GM12864 (cell line): ENCODE results near the gene CRYBG1.
"Not testable (repeated sequence)": the region's sequence is repeated elsewhere in the genome, so short reads cannot be mapped to it uniquely, and the experiment has no call there.

Experiments
- DNase-seq: peaks from one replicate; pipeline ENCODE4 v3.0.0-alpha.2; 2011; ENCODE audit warnings: low read depth
- H3K4me3 ChIP-seq: 2 replicates; pipeline ENCODE4 v1.5.1; 2011; ENCODE audit warnings: mild to moderate bottlenecking, low read depth, low read length, control low read depth
- CTCF ChIP-seq: IDR thresholded peaks from 2 replicates; pipeline ENCODE4 v1.5.1; 2011; ENCODE audit warnings: low read depth, mild to moderate bottlenecking, moderate library complexity, low read length, control low read depth, inconsistent platforms; ENCODE audit errors: missing control alignments

The CRYBG1 gene

GRCh38 chr6:106579281-106579680 lies 218.8 kb downstream of the CRYBG1 start:
- no peak for TF ChIP-seq CTCF
- no peak for DNase-seq
- no peak overlapping the region for H3K4me3 ChIP-seq

GRCh38 chr6:106581468-106581867 lies 221.0 kb downstream of the CRYBG1 start:
- H3K4me3 ChIP-seq: no peak overlapping the region
- no peak for DNase-seq
- TF ChIP-seq CTCF: no peak

GRCh38 chr6:106586815-106587415 lies 226.4 kb downstream of the CRYBG1 start:
- H3K4me3 ChIP-seq: no peak overlapping the region
- TF ChIP-seq CTCF: no peak
- no peak for DNase-seq

- not testable (repeated sequence) for H3K4me3 ChIP-seq, DNase-seq
These were observed 228.4 kb downstream of the CRYBG1 start for GRCh38 chr6:106588937-106589336.

- no peak for TF ChIP-seq CTCF
- no peak for DNase-seq
- H3K4me3 ChIP-seq: no peak overlapping the region
These were observed 230.8 kb downstream of the CRYBG1 start for GRCh38 chr6:106591111-106591825.

GRCh38 chr6:106599440-106599839 lies 238.9 kb downstream of the CRYBG1 start:
- no peak overlapping the region for H3K4me3 ChIP-seq
- TF ChIP-seq CTCF: no peak
- DNase-seq: no peak

GRCh38 chr6:106600329-106600728 lies 239.8 kb downstream of the CRYBG1 start:
- DNase-seq: no peak
- no peak for TF ChIP-seq CTCF

More at GRCh38 chr6:106600329-106600728, 239.8 kb downstream of the CRYBG1 start:
- no peak overlapping the region for H3K4me3 ChIP-seq
